Right ventricle myocardium superior (tissue), 1 donor: ENCODE measurements around the gene GRID1. TPM values are rescaled to one million over a fixed set of nuclear protein-coding genes. Genes with fewer than 3 reads are reported as not detected.
A peak's percentile ranks its signal among the peaks of the same experiment; 100 is the strongest.

Experiments used
- ATAC-seq: fragments of 200-7000 bp; cut with Tn5 transposase; one replicate; pipeline ENCODE4 v1.9.1; 2020; ENCODE audit warnings: mild to moderate bottlenecking; ENCODE audit not compliant: poor library complexity
- DNase-seq: peaks from one replicate; pipeline ENCODE4 v3.0.0-alpha.2; 2020
- intact Hi-C: fragments of 100-400 bp; cut with DNase I; formaldehyde crosslinking; loops from one replicate; pipeline ENCODE4 v1.11.2; 2022
- total RNA-seq: library from RNA; stranded (reverse); fragmentation: NEBNext Ultra II Directional; extraction: Animal tissue kit (Norgen Biotek cat#: 25700); gene quantifications from one replicate; pipeline ENCODE4 v1.2.1, GENCODE V29; 2021
- donor health status: DM: no; HTN: yes; CAD: no; lungs with severe emphysema.

The GRID1 gene
- total RNA-seq, 1 donor from 2014 or later: 1.1 TPM

GRCh38 chr10:86233131-86233530 is 133.5 kb downstream of the GRID1 start:
- DNase-seq (peak; percentile 6), ATAC-seq (no peak)
- intact Hi-C loops: no loop called here

- intact Hi-C loops: no loop called here
- DNase-seq: no peak
- no peak for ATAC-seq
Observed at GRCh38 chr10:86232644-86233043, 134.0 kb downstream of the GRID1 start.

- ATAC-seq (no peak), DNase-seq (peak; percentile 33)
- intact Hi-C loops: no loop called here
Observed at GRCh38 chr10:86231796-86232560, 134.6 kb downstream of the GRID1 start.

- DNase-seq (no peak), ATAC-seq (no peak)
- intact Hi-C loops: no loop called here
Observed at GRCh38 chr10:86230557-86231180, 135.9 kb downstream of the GRID1 start.

- intact Hi-C loops: no loop called here
- DNase-seq: no peak
- ATAC-seq: no peak
Observed at GRCh38 chr10:86229811-86230556, 136.6 kb downstream of the GRID1 start.

GRCh38 chr10:86229376-86229775 is 137.2 kb downstream of the GRID1 start:
- no peak for DNase-seq
- ATAC-seq: no peak
- intact Hi-C loops: no loop called here

GRCh38 chr10:86227501-86228258 is 138.9 kb downstream of the GRID1 start:
- no peak for DNase-seq
- ATAC-seq: no peak
- intact Hi-C loops: no loop called here

GRCh38 chr10:86226781-86227201 is 139.8 kb downstream of the GRID1 start:
- intact Hi-C loops: no loop called here
- DNase-seq (no peak), ATAC-seq (no peak)

- intact Hi-C loops: no loop called here
- ATAC-seq: no peak
- no peak for DNase-seq
Observed at GRCh38 chr10:86226016-86226415, 140.6 kb downstream of the GRID1 start.

GRCh38 chr10:86225103-86225782 is 141.4 kb downstream of the GRID1 start:
- DNase-seq (no peak), ATAC-seq (no peak)
- intact Hi-C loops: no loop called here

GRCh38 chr10:86224354-86225102 is 142.1 kb downstream of the GRID1 start:
- no peak for DNase-seq
- intact Hi-C loops: no loop called here
- ATAC-seq: no peak

- intact Hi-C loops: no loop called here
- no peak for ATAC-seq
- DNase-seq: no peak
Observed at GRCh38 chr10:86223256-86223655, 143.3 kb downstream of the GRID1 start.

GRCh38 chr10:86222687-86223086 is 143.9 kb downstream of the GRID1 start:
- intact Hi-C loops: no loop called here
- ATAC-seq (no peak), DNase-seq (no peak)

- DNase-seq (no peak), ATAC-seq (no peak)
- intact Hi-C loops: no loop called here
Observed at GRCh38 chr10:86222336-86222650, 144.3 kb downstream of the GRID1 start.

- ATAC-seq: no peak
- DNase-seq: no peak
- intact Hi-C loops: no loop called here
Observed at GRCh38 chr10:86221442-86222335, 144.9 kb downstream of the GRID1 start.

GRCh38 chr10:86220626-86221025 is 146.0 kb downstream of the GRID1 start:
- no peak for DNase-seq
- intact Hi-C loops: no loop called here
- ATAC-seq: no peak

GRCh38 chr10:86219271-86219670 is 147.3 kb downstream of the GRID1 start:
- intact Hi-C loops: no loop called here
- DNase-seq (no peak), ATAC-seq (no peak)
